ENCODE results near the gene SLC25A41. TPM values are rescaled to one million over a fixed set of nuclear protein-coding genes. Genes with fewer than 3 reads are reported as not detected.
A peak's percentile ranks its signal among the peaks of the same experiment; 100 is the strongest.

The SLC25A41 gene
- total RNA-seq, 2 donors from 2014 or later = not detected

DNA sequence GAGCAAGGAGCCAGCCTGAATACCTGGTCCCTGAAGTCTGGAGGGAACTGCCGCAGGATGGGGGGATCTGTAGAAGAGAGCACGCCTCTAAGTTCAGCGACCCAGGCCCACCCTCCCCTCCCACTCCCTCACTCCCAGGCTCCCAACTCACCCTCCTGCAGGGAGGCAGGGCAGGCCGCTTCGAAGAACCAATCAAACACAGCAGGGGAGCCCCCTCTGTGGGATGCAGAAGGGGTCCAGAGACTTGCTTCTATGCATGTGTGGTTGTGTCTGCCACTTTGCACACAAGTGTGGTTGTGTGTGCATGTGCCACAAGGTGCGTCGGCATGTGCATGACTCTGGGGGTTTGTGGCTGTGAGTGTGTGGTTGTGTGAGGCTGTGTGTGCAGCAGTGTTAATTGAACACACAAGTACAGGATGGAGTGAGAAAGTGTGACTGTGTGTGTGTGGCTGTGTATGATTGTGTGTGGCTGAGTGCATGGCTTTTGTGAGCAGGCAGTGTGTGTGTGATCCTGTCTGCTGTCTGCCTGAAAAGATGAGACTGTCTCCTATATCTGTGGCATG is 46.4 kb upstream of the SLC25A41 start:
- H3K27ac ChIP-seq = no peak overlapping the region
- TF ChIP-seq, protein P1, sequence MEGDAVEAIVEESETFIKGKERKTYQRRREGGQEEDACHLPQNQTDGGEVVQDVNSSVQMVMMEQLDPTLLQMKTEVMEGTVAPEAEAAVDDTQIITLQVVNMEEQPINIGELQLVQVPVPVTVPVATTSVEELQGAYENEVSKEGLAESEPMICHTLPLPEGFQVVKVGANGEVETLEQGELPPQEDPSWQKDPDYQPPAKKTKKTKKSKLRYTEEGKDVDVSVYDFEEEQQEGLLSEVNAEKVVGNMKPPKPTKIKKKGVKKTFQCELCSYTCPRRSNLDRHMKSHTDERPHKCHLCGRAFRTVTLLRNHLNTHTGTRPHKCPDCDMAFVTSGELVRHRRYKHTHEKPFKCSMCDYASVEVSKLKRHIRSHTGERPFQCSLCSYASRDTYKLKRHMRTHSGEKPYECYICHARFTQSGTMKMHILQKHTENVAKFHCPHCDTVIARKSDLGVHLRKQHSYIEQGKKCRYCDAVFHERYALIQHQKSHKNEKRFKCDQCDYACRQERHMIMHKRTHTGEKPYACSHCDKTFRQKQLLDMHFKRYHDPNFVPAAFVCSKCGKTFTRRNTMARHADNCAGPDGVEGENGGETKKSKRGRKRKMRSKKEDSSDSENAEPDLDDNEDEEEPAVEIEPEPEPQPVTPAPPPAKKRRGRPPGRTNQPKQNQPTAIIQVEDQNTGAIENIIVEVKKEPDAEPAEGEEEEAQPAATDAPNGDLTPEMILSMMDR (IDR thresholded peaks at IDR 0.05) = no peak
- no peak overlapping the region for H3K4me3 ChIP-seq
- no peaks in the 10 kb centered on the region for H3K36me3 ChIP-seq
- peaks cover 9 to 16% of the 10 kb centered on the region in 2 donors for H3K27me3 ChIP-seq
- DNase-seq (ENCODE audit: low spot score) = no peak
- peaks cover 0 to 18% of the 10 kb centered on the region in 2 donors for H3K4me1 ChIP-seq
- H3K9me3 ChIP-seq = no peaks in the 10 kb centered on the region

GRCh38 chr19:6478815-6479214 is 45.3 kb upstream of the SLC25A41 start:
- no peak overlapping the region for H3K27ac ChIP-seq
- no peak for DNase-seq (ENCODE audit: low spot score)
- TF ChIP-seq, protein P1 (IDR thresholded peaks at IDR 0.05) = no peak
- no peaks in the 10 kb centered on the region for H3K36me3 ChIP-seq
- peaks cover 9 to 16% of the 10 kb centered on the region in 2 donors for H3K27me3 ChIP-seq
- H3K9me3 ChIP-seq = no peaks in the 10 kb centered on the region
- peaks cover 0 to 18% of the 10 kb centered on the region in 2 donors for H3K4me1 ChIP-seq
- H3K4me3 ChIP-seq = no peak overlapping the region

DNA sequence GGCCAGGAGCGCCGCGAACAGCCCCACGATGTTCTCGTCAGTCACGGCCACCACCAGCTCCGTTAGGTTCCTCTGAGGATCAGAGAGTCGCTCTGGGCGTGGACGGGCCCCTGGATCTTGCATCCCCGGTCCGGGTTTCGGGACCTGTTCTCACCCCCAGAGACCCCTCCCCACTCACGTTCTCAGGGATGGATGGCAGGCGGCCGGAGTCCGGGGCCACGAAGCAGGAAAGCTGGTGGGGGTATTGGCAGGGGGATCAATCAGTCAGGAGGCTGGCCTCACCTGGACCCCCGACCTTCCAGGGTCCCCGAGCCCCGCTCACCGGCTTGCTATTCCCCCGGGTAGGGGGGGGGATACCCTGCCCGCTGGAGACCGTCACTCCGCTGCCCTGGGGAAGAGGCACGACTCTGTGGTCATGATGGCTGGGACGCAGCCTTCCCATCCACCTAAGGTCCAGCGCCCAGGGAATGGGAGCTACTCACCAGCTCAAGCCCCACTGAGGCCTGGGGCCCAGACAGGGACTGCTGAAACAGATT is 43.4 kb upstream of the SLC25A41 start:
- Histone ChIP-seq H3K9me3 (no peaks in the 10 kb centered on the region), H3K4me3 (peak overlapping the region in 1 of 2 donors; percentile 30), H3K27me3 (peaks cover 9 to 16% of the 10 kb centered on the region in 2 donors), H3K4me1 (peaks cover 0 to 18% of the 10 kb centered on the region in 2 donors), H3K27ac (no peak overlapping the region), H3K36me3 (no peaks in the 10 kb centered on the region)
- DNase-seq (ENCODE audit: low spot score) = no peak
- TF ChIP-seq, protein P1 (IDR thresholded peaks at IDR 0.05) = no peak

DNA sequence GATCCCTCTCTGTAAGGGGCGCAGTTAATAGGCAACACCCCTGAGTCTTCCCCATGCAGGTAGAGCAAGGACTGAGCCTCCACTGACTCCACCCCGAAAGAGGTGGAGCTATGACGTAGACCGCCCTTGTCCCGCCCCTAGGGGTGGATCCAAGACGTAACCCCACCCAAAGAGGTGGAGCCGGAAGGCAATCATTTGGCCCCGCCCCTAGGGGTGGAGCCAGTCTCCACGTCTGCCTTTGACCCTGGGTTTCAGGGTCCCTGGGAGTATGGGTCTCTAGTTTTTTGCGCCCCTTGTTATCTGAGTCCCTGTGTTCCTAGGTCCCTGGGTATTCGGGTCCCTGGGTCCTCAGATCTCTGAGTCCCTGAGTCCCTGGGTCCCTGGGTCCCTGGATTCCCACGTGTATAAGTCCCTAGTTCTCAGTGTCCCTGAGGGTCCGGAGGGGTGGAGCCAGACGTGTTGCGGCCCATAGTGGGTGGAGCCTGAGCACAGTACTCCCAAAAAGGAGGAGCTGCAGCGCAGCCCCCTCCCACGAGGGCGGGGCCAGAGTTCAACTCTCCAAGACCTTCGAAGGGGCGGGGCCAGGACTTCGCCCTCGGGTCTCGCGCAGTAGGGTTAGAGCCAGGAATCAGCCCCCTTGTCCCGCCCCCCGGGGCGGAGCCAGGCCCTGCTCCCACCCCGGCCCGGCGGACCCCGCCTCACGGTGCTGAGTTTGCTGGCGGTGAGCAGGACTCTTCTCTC is 42.8 kb upstream of the SLC25A41 start:
- peaks cover 9 to 16% of the 10 kb centered on the region in 2 donors for H3K27me3 ChIP-seq

DNA sequence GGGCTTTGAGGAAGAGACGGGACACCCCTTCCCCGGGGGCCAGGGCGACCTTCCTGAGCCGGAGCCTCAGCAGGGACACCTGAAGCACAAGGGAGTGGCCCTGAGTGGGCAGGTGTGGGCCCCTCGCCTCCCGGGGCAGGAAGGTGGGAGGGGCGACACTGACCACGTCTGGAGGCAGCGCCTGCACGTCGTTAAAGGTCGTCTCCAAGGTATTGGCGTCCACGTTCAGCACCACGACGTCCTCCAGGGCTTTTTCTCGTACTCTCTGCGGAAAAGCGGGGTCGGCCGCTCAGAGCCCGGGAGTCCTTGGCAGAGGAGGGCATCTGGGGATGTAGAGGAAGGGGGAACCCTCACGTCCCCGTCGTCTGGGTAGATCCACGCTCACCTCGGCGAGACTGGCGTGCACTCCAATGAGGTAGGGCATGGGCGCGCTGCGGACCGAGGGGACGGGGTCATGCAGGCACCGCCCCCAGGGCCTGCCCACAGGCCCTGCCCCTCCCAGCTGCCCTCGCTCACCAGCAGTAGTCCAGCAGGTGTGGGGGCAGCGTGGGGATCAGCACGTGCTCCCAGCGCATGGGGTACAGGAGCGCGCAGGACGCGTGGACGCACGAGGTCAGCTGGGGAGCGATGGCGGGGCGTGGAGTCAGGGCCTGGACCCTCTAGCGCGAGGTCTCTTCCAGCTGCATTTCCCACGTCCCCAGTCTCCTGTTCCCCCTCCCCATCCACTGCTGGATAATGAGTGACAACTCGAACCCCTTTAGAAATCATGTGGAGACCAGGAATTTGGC is 42.0 kb upstream of the SLC25A41 start:
- TF ChIP-seq, protein P1 (IDR thresholded peaks at IDR 0.05) = no peak
- Histone ChIP-seq H3K27ac (no peak overlapping the region), H3K36me3 (no peaks in the 10 kb centered on the region), H3K4me1 (peaks cover 0 to 18% of the 10 kb centered on the region in 2 donors), H3K27me3 (peaks cover 9 to 16% of the 10 kb centered on the region in 2 donors), H3K4me3 (no peak overlapping the region), H3K9me3 (no peaks in the 10 kb centered on the region)
- DNase-seq (ENCODE audit: low spot score) = no peak

More for the DNA sequence above, 42.8 kb upstream of the SLC25A41 start:
- no peaks in the 10 kb centered on the region for H3K9me3 ChIP-seq
- TF ChIP-seq, protein P1 (IDR thresholded peaks at IDR 0.05) = no peak
- H3K4me3 ChIP-seq = peak overlapping the region in 1 of 2 donors; percentile 30
- no peak for DNase-seq (ENCODE audit: low spot score)
- H3K27ac ChIP-seq = no peak overlapping the region
- H3K36me3 ChIP-seq = no peaks in the 10 kb centered on the region
- peaks cover 0 to 18% of the 10 kb centered on the region in 2 donors for H3K4me1 ChIP-seq

All from right atrium auricular region (tissue), 2 donors.